LoVo (cell line): ENCODE data around the gene OR51T1.

Experiments used
- DNase-seq: peaks from one replicate; pipeline ENCODE4 v3.0.0-alpha.2; 2016; ENCODE audit warnings: low spot score

Gene OR51T1

GRCh38 chr11:4926608-4927007, 44.9 kb downstream of the OR51T1 start:
- DNase-seq, result no peak
